Kidney (tissue), 22 donors: ENCODE results near the gene INHBB. TPM values are rescaled to one million over a fixed set of nuclear protein-coding genes. Genes with fewer than 3 reads are reported as not detected.

Experiments used
- DNase-seq, 5 donors: peaks; one replicate each; pipeline ENCODE4 v3.0.0-alpha.2; 2013 to 2020
- FAIRE-seq: peaks from 2 replicates; lab custom pipeline; 2012; peaks lifted over from hg19 to GRCh38; lab: Jason Lieb, UNC
- H3K27ac ChIP-seq, 2 donors: one replicate each; pipeline ENCODE4 v1.7.0; 2013; ENCODE audit warnings: low read depth in 2 of 2, low read length in 2 of 2, inconsistent platforms in 1 of 2
- H3K27me3 ChIP-seq: one replicate; pipeline ENCODE4 v1.7.1; 2013; ENCODE audit warnings: low read length, inconsistent platforms; ENCODE audit not compliant: control insufficient read depth, insufficient read depth
- H3K36me3 ChIP-seq, 3 donors: one replicate each; pipeline versions ENCODE4 v1.7.0 to v1.7.1; 2013; ENCODE audit warnings: low read length in 3 of 3, control low read depth in 1 of 3, inconsistent platforms in 1 of 3; ENCODE audit not compliant: insufficient read depth in 3 of 3, control insufficient read depth in 2 of 3
- H3K4me1 ChIP-seq, 3 donors: one replicate each; pipeline versions ENCODE4 v1.7.0 to v1.7.1; 2013; ENCODE audit warnings: low read length in 3 of 3, inconsistent platforms in 1 of 3, low read depth in 1 of 3; ENCODE audit not compliant: control insufficient read depth in 2 of 3, insufficient read depth in 2 of 3
- H3K4me3 ChIP-seq, 3 donors: one replicate each; pipeline versions ENCODE4 v1.7.0 to v1.8.1; 2013; ENCODE audit warnings: low read length in 3 of 3, control low read depth in 1 of 3, inconsistent platforms in 1 of 3
- H3K9ac ChIP-seq, 3 donors: one replicate each; pipeline versions ENCODE4 v1.7.0 to v1.7.1; 2013; ENCODE audit warnings: low read length in 3 of 3, control low read depth in 1 of 3, inconsistent platforms in 1 of 3
- H3K9me3 ChIP-seq, 3 donors: one replicate each; pipeline versions ENCODE4 v1.7.0 to v1.7.1; 2013; ENCODE audit warnings: low read length in 3 of 3, control low read depth in 1 of 3, inconsistent platforms in 1 of 3; ENCODE audit not compliant: control insufficient read depth in 2 of 3, insufficient read depth in 1 of 3
- CTCF ChIP-seq: IDR thresholded peaks from 3 replicates; pipeline ENCODE4 v1.5.1; 2012; ENCODE audit warnings: mild to moderate bottlenecking, moderate library complexity, borderline replicate concordance; ENCODE audit not compliant: insufficient read depth; ENCODE audit errors: extremely low read depth
- intact Hi-C: fragments of 100-400 bp; cut with DNase I; formaldehyde crosslinking; loops from one replicate; pipeline ENCODE4 v1.11.1; 2022
- long read RNA-seq, 10 donors: library from polyadenylated mRNA in 1 of 10; unstranded in 1 of 10; transcript quantifications; one replicate each; pipeline ENCODE4 v2.0.0 and lab custom pipeline, GENCODE V29; 2021 to 2026
- polyA plus RNA-seq: library from polyadenylated mRNA; stranded (reverse); fragments of 350-450 nt; fragmentation: Illumina TruSeq; extraction: RNeasy Lipid Tissue Mini Kit (QIAGEN cat#74804); gene quantifications from one replicate; pipeline ENCODE4 v1.2.3, GENCODE V29; 2014; ENCODE audit warnings: low read depth, low replicate concordance; ENCODE audit not compliant: insufficient read depth
- total RNA-seq: library from RNA; stranded (reverse); fragmentation: NEBNext Ultra II Directional; extraction: Animal tissue kit (Norgen Biotek cat#: 25700); gene quantifications from one replicate; pipeline ENCODE4 v1.2.1, GENCODE V29; 2021
- donor health status: control.
- donor health status: control.
- donor health status: control.
- donor health status: control.
- donor health status: control.
- donor health status: DM: yes; HTN: yes; CAD: no.
- donor health status: Normal renal cell carcinoma (clear cell type).

The INHBB gene
- total RNA-seq, result 3.7 TPM
- polyA plus RNA-seq, result 0.49 TPM
- long read RNA-seq, donor 1, result 0 reads
- long read RNA-seq, donor 2, result 0 reads
- long read RNA-seq, donor 3, result 0 reads
- long read RNA-seq, donor 4, result 0 reads
- long read RNA-seq, donor 5, result 0 reads
- long read RNA-seq, donor 6, result 0 reads
- long read RNA-seq, donor 7, partial matches to known transcripts, result 0 of 4 reads
- long read RNA-seq, donor 7, other reads (novel, unspliced or antisense), result 4 of 4 reads
- long read RNA-seq, donor 8, result 0 reads
- long read RNA-seq, donor 9, result 0 reads
- long read RNA-seq, donor 10, result 0 reads

- Histone ChIP-seq H3K9ac (no peak within 1 kb of the TSS), H3K9me3 (no peaks in the 10 kb centered on the region), H3K27ac (no peak within 1 kb of the TSS), H3K4me1 (peaks cover 0 to 12% (median 2%) of the 10 kb centered on the region in 3 donors), H3K36me3 (no peaks in the 10 kb centered on the region), H3K4me3 (peak within 1 kb of the TSS in 2 of 3 donors; percentile 17 to 24), H3K27me3 (peaks cover 54% of the 10 kb centered on the region)
- no peak for TF ChIP-seq CTCF
- intact Hi-C loops, result no loop called here
- DNase-seq (peak in 3 of 5 donors; percentile 24 to 77 (median 40)), FAIRE-seq (no peak)
These were observed at the start of gene INHBB for GRCh38 chr2:120346026-120346666. Gene INHBB (plus strand): TSS chr2:120346136. CDS start chr2:120346189, 53 bp downstream.

- FAIRE-seq (no peak), DNase-seq (no peak)
- Histone ChIP-seq H3K9me3 (no peaks in the 10 kb centered on the region), H3K4me1 (no peaks in the 10 kb centered on the region), H3K4me3 (no peak overlapping the region), H3K9ac (no peak overlapping the region), H3K27ac (no peak overlapping the region), H3K27me3 (no peaks in the 10 kb centered on the region), H3K36me3 (peaks cover 0 to 20% (median 13%) of the 10 kb centered on the region in 3 donors)
- intact Hi-C loops, result no loop called here
- no peak for TF ChIP-seq CTCF
These were observed 47.6 kb upstream of the INHBB start for GRCh38 chr2:120298173-120298835.

- Histone ChIP-seq H3K4me3 (no peak overlapping the region), H3K9ac (no peak overlapping the region), H3K27ac (no peak overlapping the region), H3K4me1 (no peaks in the 10 kb centered on the region), H3K27me3 (no peaks in the 10 kb centered on the region), H3K9me3 (no peaks in the 10 kb centered on the region), H3K36me3 (peaks cover 0 to 15% (median 8%) of the 10 kb centered on the region in 3 donors)
- peak in 1 of 5 donors; percentile 31 for DNase-seq
- intact Hi-C loops, result no loop called here
- TF ChIP-seq CTCF, result no peak
- no peak for FAIRE-seq
These were observed 46.9 kb upstream of the INHBB start for GRCh38 chr2:120299004-120299403.
